ENCODE results near the gene TTC28.

GRCh38 chr22:28230671-28231070 lies 449.0 kb downstream of the TTC28 start:
- TF ChIP-seq CTCF (IDR thresholded peaks at IDR 0.05), result no peak
- TF ChIP-seq EZH2phosphoT487 (IDR thresholded peaks at IDR 0.05), result no peak
- TF ChIP-seq EZH2 (IDR thresholded peaks at IDR 0.05), result no peak
